GM19438 (cell line): ENCODE results near the gene SEC14L1.

Experiments used
- ATAC-seq: cut with Tn5 transposase; IDR thresholded peaks from one replicate; pipeline ENCODE4 v1.9.1; 2021; ENCODE audit warnings: low read depth; ENCODE audit not compliant: unreplicated experiment

SEC14L1 gene

DNA sequence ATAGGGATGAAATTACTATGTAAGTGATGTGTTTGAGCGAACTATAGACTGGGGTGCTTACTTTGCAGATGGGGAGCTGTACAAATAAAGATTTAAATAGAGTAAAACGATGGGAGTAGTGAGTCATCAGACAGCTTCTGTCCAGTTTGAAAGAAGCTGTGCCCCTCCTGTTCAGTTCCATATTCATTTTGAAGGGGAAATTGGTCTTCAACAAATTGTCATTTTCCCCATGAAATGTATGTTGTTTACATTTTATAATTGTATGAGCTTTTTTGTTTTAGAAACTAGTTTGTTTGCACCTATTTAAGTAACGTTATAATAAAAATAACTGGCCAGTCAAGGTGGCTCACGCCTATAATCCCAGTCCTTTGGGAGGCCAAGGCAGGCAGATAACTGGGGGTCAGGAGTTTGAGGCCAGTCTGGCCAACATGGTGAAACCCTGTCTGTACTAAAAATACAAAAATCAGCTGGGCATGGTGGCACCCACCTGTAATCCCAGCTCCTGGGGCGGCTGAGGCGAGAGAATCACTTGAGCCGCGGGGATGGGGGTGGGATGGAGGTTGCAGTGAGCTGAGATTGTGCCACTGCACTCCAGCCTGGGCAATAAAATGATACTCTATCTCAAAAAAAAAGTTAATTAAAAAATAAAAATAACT lies 20.2 kb downstream of the SEC14L1 start:
- ATAC-seq, result no peak

- ATAC-seq, result no peak
Measured at GRCh38 chr17:77161953-77162352, 21.2 kb downstream of the SEC14L1 start.

DNA sequence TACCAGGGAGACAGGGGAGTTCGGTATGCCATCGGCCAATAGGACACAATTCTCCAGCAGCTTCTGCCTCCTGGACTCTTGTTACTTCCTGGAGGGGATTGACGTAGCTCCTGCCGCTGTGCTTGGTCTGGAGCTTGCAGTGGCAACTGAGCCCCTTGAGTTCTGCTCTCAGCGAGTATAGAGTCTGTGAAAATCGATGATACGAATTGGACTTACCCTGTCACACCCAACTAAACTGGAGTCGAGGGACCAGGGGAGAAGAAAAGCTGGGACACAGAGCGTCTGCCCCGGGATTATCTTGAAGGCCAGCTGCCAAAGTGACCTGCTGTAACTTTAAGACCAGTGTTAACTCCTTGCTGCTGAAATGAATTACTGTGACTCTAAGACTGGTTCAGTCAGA lies 22.2 kb downstream of the SEC14L1 start:
- no peak for ATAC-seq

DNA sequence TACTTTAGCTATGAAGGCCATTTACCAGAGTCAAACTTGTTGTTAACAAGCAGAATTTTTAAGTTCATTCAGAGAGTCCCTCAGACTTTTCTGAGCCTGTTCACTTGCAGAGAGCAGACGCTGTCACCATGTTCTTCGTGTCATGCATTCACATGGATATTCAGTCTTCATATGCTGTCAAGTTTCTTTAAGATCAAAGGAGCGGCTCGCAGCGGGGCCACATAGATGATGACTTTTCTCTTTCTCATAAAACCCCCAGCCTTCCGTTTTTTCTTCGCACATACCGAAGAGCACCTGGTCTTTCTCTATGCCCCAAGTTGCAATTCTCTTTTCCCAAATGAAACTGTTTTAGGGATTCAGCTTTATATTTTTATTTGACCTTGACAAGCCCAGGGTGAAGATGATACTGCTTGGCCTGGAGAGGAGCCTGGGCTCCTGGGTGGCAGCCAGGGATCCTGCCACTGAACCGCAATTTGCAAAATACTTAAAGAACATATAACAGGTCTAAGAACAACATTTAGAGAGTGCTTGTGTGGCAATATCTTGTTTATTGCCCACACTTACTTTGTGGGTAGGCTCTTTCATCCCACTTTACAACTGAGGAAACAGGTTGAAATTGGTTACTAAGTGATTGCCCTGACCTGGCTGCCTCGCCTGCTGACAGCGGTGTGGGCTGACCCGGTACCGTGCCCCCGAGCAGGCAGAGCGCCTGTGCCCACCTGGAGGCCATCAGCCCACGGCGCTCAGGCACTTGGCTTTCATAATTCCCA lies 22.9 kb downstream of the SEC14L1 start:
- ATAC-seq, result no peak

- ATAC-seq, result no peak
Measured at GRCh38 chr17:77164483-77165091, 23.8 kb downstream of the SEC14L1 start.

GRCh38 chr17:77165577-77165976 lies 24.8 kb downstream of the SEC14L1 start:
- ATAC-seq, result no peak

DNA sequence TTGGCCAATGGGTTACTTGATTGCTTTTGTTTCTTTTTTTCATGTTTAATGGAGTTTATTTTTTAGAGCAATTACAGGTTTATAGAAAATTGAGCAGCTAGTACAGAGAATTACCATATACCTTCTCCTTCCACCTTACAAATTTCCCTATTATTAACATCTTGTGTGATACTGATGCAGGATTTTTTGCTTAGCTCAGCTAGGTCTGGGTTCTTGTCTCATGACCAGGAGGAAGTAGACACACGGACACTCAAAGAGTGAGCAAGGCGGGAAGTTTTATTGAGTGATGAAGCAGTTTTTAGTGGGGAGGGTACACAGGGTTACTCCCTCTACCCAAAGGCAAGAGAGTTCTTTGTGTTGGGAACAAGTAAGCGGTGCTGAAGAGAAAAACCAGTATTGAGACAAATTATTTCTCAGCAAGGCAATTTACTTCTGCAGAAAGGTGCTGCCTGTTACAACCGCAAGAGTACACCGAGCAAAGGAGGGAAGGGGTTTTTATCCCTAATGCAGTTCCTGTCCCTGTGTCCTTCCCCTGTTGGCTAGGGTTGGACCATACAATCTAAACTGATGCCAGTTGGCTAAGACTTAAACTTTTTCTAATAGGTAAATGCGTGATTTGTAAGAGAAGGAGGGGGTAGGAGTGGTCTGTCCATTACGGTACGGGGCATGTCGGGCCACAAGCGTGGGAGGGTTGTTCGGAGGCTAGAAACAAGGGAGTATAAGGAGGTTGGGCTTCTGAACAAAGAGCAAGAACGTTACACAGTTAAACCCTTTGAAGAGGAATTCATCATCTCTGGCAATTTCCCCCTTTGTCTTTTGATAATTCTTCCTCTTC lies 26.9 kb downstream of the SEC14L1 start:
- ATAC-seq, result no peak

GRCh38 chr17:77173104-77173503 lies 32.3 kb downstream of the SEC14L1 start:
- ATAC-seq, result no peak

DNA sequence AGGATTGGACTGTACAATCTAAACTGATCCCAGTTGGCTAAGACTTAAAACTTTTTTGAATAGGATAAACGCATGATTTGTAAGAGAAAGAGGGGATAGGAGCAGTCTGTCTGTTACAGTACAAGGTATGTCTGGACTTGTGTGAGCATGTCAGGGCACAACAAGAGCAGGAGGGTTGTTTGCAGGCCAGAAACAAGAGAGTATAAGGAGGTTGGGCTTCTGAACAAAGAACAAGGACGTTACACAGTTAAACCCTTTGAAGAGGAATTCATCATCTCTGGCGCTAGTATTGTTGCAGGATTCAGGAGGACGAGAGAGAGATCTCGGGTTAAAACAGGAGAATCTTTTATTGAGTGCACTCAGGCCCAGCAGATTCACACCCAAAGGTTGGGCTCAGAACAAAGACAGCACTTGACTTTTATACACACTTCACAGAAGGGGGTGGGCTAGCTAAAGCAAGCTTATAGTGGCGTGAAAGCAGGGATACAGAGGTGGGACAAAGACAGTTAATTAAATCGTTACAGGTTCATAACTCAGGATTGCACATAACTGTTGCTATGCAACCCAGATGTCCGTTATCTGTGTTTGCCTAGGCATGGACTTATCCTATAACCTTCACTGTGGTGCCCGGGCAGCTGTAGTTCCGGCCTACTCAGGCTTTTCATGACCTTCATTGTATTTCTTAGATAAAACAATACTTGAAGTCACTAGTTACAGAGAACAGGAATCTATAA lies 34.3 kb downstream of the SEC14L1 start:
- ATAC-seq, result no peak

DNA sequence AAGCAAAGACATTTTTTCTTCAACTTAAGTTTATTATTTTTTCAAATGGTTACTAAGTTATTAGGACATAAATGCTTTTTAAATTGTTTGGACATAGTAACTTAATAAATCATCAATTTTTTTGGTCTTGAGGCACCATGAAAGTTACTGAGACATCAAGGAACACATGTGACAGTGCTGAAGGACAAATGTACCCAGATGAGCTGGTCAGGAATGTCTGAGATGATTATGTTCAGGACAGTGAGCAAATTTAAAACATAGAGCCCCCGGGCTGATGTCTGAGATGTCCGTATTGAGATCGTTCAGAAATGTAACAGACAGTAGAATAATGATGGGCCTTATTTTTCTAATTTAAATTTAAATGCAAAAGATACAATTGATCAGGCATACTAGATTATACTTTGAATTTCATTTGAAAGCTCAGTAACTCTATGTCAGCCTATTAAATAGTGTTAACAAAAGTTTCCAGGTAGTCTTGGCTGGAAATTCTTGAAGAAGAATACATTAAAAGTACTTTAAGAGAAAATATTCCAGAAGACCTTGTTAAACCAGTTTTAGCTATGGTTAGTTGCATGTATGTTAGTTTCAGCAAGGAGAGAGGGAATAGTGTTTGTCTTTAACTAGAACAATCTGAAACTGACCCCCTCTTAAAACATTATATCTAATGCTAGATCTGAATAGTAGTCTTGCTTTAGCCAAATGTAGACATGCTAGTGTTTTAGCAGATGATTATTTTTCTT lies 36.4 kb downstream of the SEC14L1 start:
- ATAC-seq, result no peak

DNA sequence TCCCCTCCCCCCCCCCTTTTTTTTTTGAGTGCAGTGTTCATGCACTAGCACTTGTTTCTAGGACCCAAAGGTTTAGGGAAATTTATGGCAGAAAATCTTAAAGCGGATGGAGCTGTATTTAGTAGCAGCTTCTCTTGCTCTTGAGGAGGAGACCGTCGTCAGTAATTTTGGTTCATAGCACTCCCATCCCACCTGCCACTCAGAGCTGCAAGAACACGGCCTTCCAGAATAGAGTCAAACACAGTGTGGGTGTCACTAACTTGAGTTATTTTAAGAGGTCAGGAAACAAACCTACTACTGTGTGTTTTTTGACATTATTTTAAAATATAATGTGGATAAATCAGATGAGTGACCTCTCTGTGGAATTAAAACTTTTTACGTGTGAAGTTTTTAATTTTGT lies 37.3 kb downstream of the SEC14L1 start:
- no peak for ATAC-seq

- ATAC-seq, result no peak
Measured at GRCh38 chr17:77178563-77178962, 37.8 kb downstream of the SEC14L1 start.

DNA sequence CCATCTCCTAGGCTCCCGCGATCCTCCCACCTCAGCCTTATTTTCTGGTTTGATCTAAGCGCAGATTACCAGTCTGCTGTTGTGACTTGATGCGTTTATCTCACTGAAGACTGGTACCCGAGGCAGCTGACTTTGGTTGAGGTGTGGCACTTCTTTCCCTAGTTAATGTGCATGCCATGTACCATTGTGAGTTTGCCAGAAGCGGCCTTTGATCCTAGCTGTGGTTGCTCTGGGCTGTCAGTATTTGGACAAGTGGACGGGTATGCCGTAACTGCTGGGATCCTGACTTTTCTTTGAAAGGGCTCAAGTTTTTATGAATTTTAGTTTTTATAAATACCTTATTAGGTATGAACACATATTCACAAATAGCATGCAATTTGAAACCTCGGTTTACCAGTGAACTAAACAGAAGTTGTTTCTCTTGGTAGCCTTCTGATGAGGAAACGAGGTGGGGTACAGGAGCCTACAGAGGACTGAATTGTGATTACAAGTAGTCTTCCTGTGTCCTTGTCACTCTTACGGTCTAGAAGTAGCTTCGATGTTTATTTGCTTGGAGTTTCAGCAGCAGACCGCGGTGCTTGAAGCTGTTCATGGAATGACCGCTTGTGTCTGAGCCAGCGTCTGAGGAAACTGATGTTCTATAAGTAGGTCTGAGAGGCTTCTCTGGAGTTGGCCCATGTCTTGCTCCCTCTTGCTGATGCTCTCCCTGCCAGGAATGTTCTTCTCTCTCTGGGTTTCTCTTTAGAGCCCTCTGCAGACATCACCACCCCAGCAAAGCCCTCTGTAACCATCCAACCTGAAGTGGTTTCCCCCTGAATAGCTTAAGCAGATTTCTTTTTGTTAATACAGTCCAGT lies 40.0 kb downstream of the SEC14L1 start:
- no peak for ATAC-seq

GRCh38 chr17:77182205-77183172 lies 41.7 kb downstream of the SEC14L1 start:
- no peak for ATAC-seq

DNA sequence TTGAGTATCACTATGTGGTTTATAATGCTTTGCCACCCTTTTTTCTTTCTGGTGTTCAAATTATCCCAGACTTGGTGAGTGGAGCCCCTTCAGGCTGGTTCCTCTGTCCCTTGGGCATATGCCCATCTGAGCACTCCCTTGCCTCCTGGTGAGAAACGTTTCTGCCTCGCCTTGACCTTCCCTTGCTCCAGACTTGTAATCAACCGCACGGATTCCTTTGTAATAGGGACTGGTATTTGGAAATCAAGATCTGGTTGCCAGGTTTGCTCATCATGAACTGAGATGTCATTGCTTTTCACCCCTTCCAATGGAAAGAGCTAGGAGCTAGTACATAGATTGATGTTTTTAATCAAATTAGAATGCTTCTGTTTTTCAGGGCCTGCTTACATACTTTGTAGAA lies 43.7 kb downstream of the SEC14L1 start:
- no peak for ATAC-seq

DNA sequence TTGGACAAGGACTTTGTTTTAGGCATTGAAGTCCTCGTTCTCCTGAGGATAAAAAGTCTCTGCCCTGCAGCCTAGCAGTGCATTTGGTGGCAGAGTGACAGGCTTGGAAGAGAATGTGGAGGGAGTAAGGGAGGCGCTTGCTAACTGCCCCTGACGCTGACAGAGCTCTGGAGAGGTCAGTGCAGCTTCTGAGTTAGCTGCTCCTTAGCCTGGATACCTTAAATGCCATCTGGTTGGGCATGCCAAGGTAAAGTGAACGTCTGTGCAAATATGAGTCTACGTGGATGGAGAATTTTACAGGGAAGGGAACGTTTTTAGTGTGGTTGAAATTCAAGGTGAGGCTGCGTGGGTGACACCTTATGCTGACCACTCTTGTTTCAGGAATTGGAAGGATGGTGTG lies 44.4 kb downstream of the SEC14L1 start:
- ATAC-seq, result no peak

DNA sequence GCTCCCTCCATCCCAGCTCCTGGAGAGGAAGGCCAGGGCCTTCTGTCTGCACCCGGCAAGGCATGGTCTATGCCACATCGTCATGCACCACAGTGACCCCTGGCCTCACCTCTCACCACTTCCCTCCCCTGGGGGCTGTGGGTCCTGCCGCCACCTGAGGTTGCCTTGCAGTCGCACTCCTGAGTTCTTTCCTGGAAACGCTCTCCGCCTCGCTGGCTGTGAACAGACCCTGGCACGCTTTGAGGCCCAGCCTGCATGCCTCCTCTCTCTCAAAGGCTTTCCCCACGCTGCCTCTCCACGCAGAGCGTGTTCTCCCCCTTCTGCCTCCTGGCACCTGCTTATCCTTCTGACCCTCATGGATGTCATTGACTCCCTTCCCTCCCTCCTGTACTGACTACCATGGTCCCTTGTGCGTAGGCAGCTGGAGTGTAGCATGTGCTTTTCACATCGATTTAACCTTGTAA lies 45.4 kb downstream of the SEC14L1 start:
- no peak for ATAC-seq
